ENCODE results near the gene RBMS1.

- TF ChIP-seq CTCF (IDR thresholded peaks at IDR 0.05) (no peak), POLR2AphosphoS5 (IDR thresholded peaks at IDR 0.05) (no peak), POLR2A (IDR thresholded peaks at IDR 0.05) (no peak)
Measured at GRCh38 chr2:160457588-160457987, 36.0 kb downstream of the RBMS1 start.
